ENCODE measurements around the gene DEFB119. TPM values are rescaled to one million over a fixed set of nuclear protein-coding genes. Genes with fewer than 3 reads are reported as not detected.

The DEFB119 gene
- total RNA-seq, 1 experiment from 2014 or later = not detected

DNA sequence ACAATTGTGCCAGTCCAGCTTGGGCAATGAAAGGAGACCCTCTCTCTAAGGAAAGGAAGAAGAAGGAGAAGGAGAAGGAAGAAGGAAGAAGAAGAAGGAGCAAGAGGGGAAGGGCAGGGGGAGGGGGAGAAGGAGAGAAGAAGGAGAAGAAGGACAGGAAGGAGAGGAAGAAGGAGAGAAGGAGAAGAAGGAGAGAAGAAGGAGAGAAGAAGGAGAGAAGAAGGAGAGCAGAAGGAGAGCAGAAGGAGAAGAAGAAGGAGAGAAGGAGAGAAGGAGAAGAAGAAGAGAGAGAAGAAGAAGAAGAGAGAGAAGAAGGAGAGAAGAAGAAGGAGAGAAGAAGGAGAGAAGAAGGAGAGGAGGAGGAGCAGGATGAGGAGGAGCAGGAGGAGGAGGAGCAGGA is 59.5 kb downstream of the DEFB119 start:
- Histone ChIP-seq H3K79me2 (ENCODE audit: insufficient read depth, low read length) (no peaks in the 10 kb centered on the region), H3K4me1 (ENCODE audit: insufficient read depth, low read length) (no peaks in the 10 kb centered on the region), H3K27ac (ENCODE audit: insufficient read length, low read depth, low read length) (no peak overlapping the region), H3K56ac (ENCODE audit: insufficient read length, low read depth, low read length) (no peak overlapping the region), H3K9ac (ENCODE audit: extremely low read depth, insufficient read length, low read length) (no peak overlapping the region), H2BK15ac (ENCODE audit: low read depth, low read length) (no peak overlapping the region), H4K8ac (replicated peaks; ENCODE audit: insufficient read length, low read depth, low read length) (no peak overlapping the region), H2BK20ac (ENCODE audit: low read depth, low read length, poor library complexity, severe bottlenecking) (no peak overlapping the region), H2AK5ac (ENCODE audit: insufficient read length, low read length) (no peak overlapping the region), H3T11ph (ENCODE audit: low read length) (no peak overlapping the region), H3K9me3 (ENCODE audit: control insufficient read depth, low read depth, low read length) (peaks cover 62% of the 10 kb centered on the region), H4K20me1 (ENCODE audit: control insufficient read depth, insufficient read depth, insufficient read length) (no peaks in the 10 kb centered on the region), H3K79me1 (ENCODE audit: insufficient read depth, low read depth, low read length, poor library complexity, severe bottlenecking) (no peaks in the 10 kb centered on the region), H2AFZ (ENCODE audit: low read length) (no peak overlapping the region), H3K14ac (ENCODE audit: insufficient read depth, low read length) (no peak overlapping the region), H3K23me2 (ENCODE audit: insufficient read length, low read depth, low read length, poor library complexity, severe bottlenecking) (no peaks in the 10 kb centered on the region), H3K4me2 (ENCODE audit: insufficient read depth, insufficient read length, low read length) (no peak overlapping the region), H3K4ac (ENCODE audit: low read depth, low read length) (no peak overlapping the region), H2BK5ac (ENCODE audit: insufficient read length, low read length) (no peak overlapping the region), H3K27me3 (ENCODE audit: insufficient read depth, low read length) (no peaks in the 10 kb centered on the region), H2BK12ac (ENCODE audit: insufficient read length, low read depth, low read length) (no peak overlapping the region), H3K23ac (ENCODE audit: insufficient read length, low read depth, low read length) (no peak overlapping the region), H2BK120ac (ENCODE audit: low read depth, low read length, poor library complexity, severe bottlenecking) (no peak overlapping the region), H4K91ac (ENCODE audit: insufficient read length, low read depth, low read length) (no peak overlapping the region), H4K5ac (ENCODE audit: insufficient read length, low read depth, low read length) (no peak overlapping the region), H3K18ac (ENCODE audit: insufficient read length, low read depth, low read length) (no peak overlapping the region)
- DNase-seq = no peak
- Mint-ChIP-seq H3K27ac (no peak overlapping the region), H3K36me3 (ENCODE audit: insufficient read depth in 1 of 3, low read depth in 3 of 3) (peaks cover 7 to 28% (median 9%) of the 10 kb centered on the region in 3 experiments; a peak in 6 of 7 replicates), H3K4me3 (no peak overlapping the region), H3K9me3 (peaks cover 20 to 40% of the 10 kb centered on the region in 2 experiments), H3K27me3 (ENCODE audit: low read depth) (peaks cover 2% of the 10 kb centered on the region; the same call in 1 of the 2 replicates), H3K4me1 (no peaks in the 10 kb centered on the region)
- TF ChIP-seq CTCF (conservative IDR thresholded peaks at IDR 0.05) = no peak

Other genes starting within 250 kb of the DEFB119 start
- gene DEFB115, start 132.9 kb downstream of the DEFB119 start, total RNA-seq (2021) = not detected in 2 replicates
- not detected in 2 replicates for gene DEFB116, start 82.0 kb downstream of the DEFB119 start, total RNA-seq (2021)
- not detected in 2 replicates for gene DEFB118, start 22.0 kb downstream of the DEFB119 start, total RNA-seq (2021)
- not detected in 2 replicates for gene DEFB121, start 15.6 kb upstream of the DEFB119 start, total RNA-seq (2021)
- not detected in 2 replicates for gene DEFB123, start 50.0 kb upstream of the DEFB119 start, total RNA-seq (2021)
- gene DEFB124, start 84.5 kb upstream of the DEFB119 start, total RNA-seq (2021) = not detected in 2 replicates
- not detected in 2 replicates for gene REM1, start 84.7 kb upstream of the DEFB119 start, total RNA-seq (2021)
- 162 and 169 TPM in 2 replicates for gene HM13, start 123.9 kb upstream of the DEFB119 start, total RNA-seq (2021)
- 355 and 360 TPM in 2 replicates for gene ID1, start 214.7 kb upstream of the DEFB119 start, total RNA-seq (2021)
- not detected in 2 replicates for gene COX4I2, start 247.3 kb upstream of the DEFB119 start, total RNA-seq (2021)